ENCODE data around the gene POLR2A.
A peak's percentile ranks its signal among the peaks of the same experiment; 100 is the strongest.

POLR2A gene

DNA sequence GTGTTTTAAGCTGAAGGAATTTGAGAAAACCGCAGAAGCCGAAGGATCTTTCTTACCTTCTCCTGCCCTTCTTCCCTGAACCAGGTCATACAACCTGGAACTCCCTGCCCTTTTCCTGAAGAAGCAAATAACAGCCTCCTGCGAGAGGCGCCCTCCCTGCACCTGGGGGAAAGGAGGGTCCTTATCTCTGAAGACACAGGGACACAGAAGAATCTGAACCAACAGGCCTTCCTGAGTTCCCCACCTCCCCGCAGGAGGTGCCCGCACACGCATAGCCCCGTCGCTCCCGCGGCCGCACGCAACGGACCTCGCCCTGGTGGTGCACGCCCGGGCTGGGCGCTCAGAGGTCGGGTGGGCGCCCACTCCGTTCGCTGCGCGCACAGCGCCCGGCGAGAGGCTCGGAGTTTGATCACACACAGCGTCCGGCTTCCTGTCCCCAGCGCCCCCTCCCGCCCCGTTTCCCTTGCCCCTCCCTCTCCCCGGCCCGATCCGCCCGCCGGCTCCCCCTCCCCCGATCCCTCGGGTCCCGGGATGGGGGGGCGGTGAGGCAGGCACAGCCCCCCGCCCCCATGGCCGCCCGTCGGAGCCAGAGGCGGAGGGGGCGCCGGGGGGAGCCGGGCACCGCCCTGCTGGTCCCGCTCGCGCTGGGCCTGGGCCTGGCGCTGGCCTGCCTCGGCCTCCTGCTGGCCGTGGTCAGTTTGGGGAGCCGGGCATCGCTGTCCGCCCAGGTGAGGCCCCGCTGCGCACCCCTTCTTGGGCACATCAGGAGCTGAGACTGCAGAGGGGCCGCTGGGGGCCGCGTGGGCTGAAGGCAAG is 64.6 kb downstream of the POLR2A start, which contains the start of gene TNFSF12:
TNFSF12 (plus strand) TSS at position 474 of the 816 bp plus-strand sequence; CDS start at position 570, 96 bp downstream.
- ChIA-PET POLR2A (ENCODE audit: low non-redundant PET) (no interaction called here), CTCF (interaction anchor here (0.8 kb wide), 1 partner anchor 12 kb away, joined by 3 read pairs; no protein-coding TSS in a partner anchor)

More for the DNA sequence above, 64.6 kb downstream of the POLR2A start, which contains the start of gene TNFSF12:
- no peak for DNase-seq (ENCODE audit: low spot score)
- H3K27ac ChIP-seq, result peak within 1 kb of the TSS; percentile 53
- TF ChIP-seq, protein P1, sequence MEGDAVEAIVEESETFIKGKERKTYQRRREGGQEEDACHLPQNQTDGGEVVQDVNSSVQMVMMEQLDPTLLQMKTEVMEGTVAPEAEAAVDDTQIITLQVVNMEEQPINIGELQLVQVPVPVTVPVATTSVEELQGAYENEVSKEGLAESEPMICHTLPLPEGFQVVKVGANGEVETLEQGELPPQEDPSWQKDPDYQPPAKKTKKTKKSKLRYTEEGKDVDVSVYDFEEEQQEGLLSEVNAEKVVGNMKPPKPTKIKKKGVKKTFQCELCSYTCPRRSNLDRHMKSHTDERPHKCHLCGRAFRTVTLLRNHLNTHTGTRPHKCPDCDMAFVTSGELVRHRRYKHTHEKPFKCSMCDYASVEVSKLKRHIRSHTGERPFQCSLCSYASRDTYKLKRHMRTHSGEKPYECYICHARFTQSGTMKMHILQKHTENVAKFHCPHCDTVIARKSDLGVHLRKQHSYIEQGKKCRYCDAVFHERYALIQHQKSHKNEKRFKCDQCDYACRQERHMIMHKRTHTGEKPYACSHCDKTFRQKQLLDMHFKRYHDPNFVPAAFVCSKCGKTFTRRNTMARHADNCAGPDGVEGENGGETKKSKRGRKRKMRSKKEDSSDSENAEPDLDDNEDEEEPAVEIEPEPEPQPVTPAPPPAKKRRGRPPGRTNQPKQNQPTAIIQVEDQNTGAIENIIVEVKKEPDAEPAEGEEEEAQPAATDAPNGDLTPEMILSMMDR (conservative IDR thresholded peaks at IDR 0.05; ENCODE audit: low read depth), result no peak

Measured in RWPE1 (cell line).